Measurements from ENCODE around the gene BPIFB2.

BPIFB2 gene

DNA sequence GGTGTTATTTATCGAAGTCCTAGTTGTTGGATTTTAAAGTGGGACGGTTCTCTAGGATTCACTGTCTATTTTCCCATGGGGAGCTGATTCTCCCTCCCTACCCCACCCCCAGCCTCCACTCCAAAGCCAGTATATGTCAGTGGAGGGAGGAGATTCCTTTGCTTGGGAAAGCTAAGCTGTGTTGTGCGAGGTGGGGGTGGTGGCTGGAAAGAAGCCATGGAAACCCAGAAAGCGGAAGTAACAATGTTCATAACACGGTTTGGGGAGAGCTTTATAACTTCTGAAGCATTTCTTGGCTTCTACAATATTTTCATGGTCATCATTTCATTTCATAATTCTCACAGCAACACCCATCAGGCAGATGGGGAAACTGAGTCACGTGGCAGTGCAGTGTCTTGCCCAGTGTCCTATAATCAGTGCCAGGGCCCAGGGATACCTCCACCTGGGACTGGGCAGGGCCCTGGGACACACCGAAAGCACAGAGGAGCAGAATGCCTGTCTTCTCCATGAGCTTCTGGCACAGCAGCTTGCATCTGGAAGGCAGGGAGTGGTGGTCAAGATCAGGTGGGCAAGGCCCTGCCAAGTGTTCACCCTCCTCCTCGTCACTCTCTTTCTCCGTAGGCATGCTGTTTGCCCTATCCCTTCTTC, 7.8 kb upstream of the BPIFB2 start:
- ChIA-PET POLR2A (ENCODE audit: low non-redundant PET) (no interaction called here), CTCF (interaction anchor here (0.7 kb wide), 1 partner anchor 389 kb away, joined by 3 read pairs; no protein-coding TSS in a partner anchor)
- TF ChIP-seq, protein P1, sequence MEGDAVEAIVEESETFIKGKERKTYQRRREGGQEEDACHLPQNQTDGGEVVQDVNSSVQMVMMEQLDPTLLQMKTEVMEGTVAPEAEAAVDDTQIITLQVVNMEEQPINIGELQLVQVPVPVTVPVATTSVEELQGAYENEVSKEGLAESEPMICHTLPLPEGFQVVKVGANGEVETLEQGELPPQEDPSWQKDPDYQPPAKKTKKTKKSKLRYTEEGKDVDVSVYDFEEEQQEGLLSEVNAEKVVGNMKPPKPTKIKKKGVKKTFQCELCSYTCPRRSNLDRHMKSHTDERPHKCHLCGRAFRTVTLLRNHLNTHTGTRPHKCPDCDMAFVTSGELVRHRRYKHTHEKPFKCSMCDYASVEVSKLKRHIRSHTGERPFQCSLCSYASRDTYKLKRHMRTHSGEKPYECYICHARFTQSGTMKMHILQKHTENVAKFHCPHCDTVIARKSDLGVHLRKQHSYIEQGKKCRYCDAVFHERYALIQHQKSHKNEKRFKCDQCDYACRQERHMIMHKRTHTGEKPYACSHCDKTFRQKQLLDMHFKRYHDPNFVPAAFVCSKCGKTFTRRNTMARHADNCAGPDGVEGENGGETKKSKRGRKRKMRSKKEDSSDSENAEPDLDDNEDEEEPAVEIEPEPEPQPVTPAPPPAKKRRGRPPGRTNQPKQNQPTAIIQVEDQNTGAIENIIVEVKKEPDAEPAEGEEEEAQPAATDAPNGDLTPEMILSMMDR (conservative IDR thresholded peaks at IDR 0.05; ENCODE audit: low read depth), result no peak
- H3K27ac ChIP-seq, result no peak overlapping the region
- DNase-seq (ENCODE audit: low spot score), result no peak

DNA sequence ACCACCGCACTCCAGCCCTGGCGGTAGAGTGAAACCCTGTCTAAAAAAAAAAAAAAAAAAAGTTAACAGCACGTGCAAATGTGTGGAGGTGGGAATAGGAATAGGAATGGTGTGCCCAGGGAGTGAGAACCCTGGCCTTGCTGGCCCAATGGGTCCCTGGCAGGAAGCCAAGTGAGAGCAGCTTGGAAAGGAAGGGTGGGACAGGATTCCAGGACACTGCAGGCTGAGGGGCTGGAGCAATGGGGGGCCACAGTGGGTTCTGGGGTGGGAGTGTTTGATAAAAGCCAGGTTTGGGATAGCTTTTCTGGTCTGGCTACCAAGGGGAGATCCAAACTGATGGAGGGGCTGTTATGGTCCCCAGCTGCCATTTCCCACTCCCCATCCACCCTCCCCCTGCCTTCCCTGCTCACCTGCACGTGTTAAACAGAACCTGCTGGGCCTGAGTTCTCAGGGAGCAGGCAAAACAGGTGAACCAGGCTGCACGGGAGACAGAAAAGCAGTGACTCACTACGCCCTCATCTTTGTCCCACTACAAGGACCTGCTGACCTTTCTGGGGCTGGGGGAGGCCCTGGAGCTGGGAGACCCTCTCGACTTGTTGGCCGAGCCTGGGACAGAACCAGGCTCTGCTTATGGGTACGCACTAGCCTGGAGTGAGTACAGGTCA, 6.6 kb upstream of the BPIFB2 start:
- ChIA-PET CTCF (interaction anchor here (0.7 kb wide), 1 partner anchor 388 kb away, joined by 3 read pairs; no protein-coding TSS in a partner anchor), POLR2A (ENCODE audit: low non-redundant PET) (no interaction called here)
- no peak for DNase-seq (ENCODE audit: low spot score)
- TF ChIP-seq, protein P1 (conservative IDR thresholded peaks at IDR 0.05; ENCODE audit: low read depth), result no peak
- H3K27ac ChIP-seq, result no peak overlapping the region

DNA sequence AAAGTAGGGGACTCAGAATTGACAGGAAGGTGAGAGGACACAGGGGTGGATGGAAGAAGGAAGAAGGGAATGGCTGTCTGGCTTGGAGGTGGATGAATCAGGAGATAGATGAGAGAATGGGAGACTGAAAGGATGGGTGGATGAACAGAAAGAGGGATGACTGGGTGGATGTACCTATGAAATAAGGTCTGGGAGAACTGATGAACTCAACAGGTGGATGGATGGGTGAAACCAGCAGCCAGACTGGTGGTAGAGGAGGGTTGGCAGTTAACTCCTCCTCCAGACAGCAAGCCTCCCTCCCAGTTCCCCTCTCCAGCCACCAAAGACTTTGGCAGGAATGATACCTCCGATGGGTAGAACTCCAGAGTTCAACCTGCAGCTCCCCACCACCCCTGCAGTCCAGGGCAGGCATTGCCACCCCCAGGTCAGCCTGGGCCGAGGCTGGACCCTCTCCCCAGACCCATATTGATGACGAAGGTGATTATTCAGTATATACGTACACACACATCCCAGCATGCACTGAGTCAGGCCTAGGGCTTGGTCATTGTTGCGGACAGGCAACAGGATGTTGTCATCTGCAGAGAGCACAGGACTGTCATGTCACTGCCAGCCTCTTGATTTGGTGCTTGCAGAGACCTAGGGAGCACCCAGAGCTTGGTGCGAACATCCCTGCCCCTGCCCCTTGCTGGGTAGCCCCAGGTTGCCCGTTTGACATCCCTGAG, 5.3 kb upstream of the BPIFB2 start:
- DNase-seq (ENCODE audit: low spot score), result no peak
- CTCF ChIA-PET, result interaction anchor here (0.6 to 1.0 kb wide), 2 partner anchors 212 to 1501 kb away, joined by 3 read pairs; no protein-coding TSS in a partner anchor
- POLR2A ChIA-PET (ENCODE audit: low non-redundant PET), result no interaction called here
- TF ChIP-seq, protein P1 (conservative IDR thresholded peaks at IDR 0.05; ENCODE audit: low read depth), result no peak
- H3K27ac ChIP-seq, result no peak overlapping the region

DNA sequence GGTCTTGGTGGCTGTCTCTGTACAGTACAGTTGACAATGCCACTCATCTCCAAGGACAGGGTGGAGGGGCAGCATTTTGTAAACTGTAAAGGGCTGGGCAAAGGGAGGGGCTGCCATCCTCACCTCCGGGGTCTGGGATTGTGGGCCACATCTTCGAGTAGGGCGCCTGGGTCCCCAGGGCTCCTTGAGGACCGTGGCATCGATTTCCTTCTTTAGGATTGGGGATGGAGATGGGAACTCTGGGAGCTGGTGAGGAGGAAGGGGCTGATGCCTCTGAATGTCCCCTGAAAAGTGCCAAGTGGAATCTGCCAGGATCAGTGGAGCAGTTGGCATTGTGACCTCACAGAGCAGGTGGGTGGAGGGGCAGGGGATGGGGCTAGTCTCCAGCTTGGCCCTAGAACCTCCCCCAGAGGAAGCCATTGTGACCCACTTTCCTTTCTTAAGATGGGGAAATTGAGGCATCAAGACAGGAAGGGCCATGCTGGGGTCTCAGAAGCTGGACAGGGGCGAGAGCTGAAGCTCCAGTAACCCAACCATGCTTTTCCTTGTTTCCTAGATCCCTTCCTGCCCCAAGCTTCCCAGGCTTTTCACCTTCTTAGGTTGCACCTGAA, 3.3 kb upstream of the BPIFB2 start, which contains the start of gene SUN5:
TSS of gene SUN5 (minus strand) at position 293 of the 611 bp plus-strand sequence. CDS start at position 200, 93 bp downstream.
- ChIA-PET CTCF (interaction anchor here (0.5 to 1.0 kb wide), 5 partner anchors 10 to 668 kb away, joined by 3 to 4 read pairs (median 3); no protein-coding TSS in a partner anchor), POLR2A (ENCODE audit: low non-redundant PET) (no interaction called here)
- DNase-seq (ENCODE audit: low spot score), result no peak
- TF ChIP-seq, protein P1 (conservative IDR thresholded peaks at IDR 0.05; ENCODE audit: low read depth), result no peak
- H3K27ac ChIP-seq, result no peak within 1 kb of the TSS

DNA sequence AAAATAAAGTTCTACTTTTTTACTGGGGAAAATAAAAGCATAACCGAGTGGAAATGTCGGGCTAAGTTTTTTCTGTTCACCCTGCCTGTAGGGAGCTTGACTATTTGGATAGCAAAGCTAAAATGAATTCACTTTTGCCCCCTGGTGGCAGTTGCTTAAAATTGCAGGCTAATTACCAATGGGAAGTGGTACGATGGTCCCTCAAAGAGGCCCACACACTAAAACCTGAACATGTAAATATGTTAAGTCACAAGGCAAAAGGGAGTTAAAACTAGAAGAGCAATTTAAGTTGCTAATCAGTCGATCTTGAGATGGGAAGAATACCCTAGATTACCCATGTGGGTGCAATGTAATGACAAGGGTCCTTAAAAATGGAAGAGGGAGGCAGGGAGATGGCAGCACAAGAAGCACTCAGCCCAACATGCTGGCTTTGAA, 2.4 kb upstream of the BPIFB2 start:
- ChIA-PET POLR2A (ENCODE audit: low non-redundant PET) (no interaction called here), CTCF (interaction anchor here (0.6 to 1.0 kb wide), 3 partner anchors 11 to 30 kb away, joined by 3 to 4 read pairs (median 3); no protein-coding TSS in a partner anchor)
- TF ChIP-seq, protein P1 (conservative IDR thresholded peaks at IDR 0.05; ENCODE audit: low read depth), result no peak
- no peak overlapping the region for H3K27ac ChIP-seq
- no peak for DNase-seq (ENCODE audit: low spot score)

All from RWPE1 (cell line).